SK-N-SH (cell line): ENCODE results near the gene CTLA4. TPM values are rescaled to one million over a fixed set of nuclear protein-coding genes. Genes with fewer than 3 reads are reported as not detected.

Experiments
- CTCF ChIA-PET: fragments of 300-600, 350-600 bp; formaldehyde crosslinking; extraction: SDS; loops from one replicate; lab custom pipeline; 2021; lab: Yijun Ruan, JAX
- POLR2A ChIA-PET: fragments of 350-600 bp; sonication (Branson Sonifier 250); formaldehyde crosslinking; extraction: SDS; loops from one replicate; lab custom pipeline; 2020; ENCODE audit warnings: antibody characterized with exemption, inconsistent platforms; lab: Yijun Ruan, JAX
- DNase-seq: peaks from one replicate; pipeline ENCODE4 v3.0.0; 2012
- H2AFZ ChIP-seq: fragments of 200-600 bp; sonication (generic); 2 replicates; pipeline ENCODE4 v1.8.1; 2016; ENCODE audit warnings: antibody characterized with exemption, mild to moderate bottlenecking, low read depth
- H3F3A ChIP-seq: fragments of 200-600 bp; sonication (generic); replicated peaks from 2 replicates; pipeline ENCODE3; 2016; ENCODE audit warnings: antibody characterized with exemption, mild to moderate bottlenecking; ENCODE audit not compliant: insufficient read depth
- H3K27ac ChIP-seq, 2 experiments: fragments of 200-500 bp in 1 of 2; fragments of 200-600 bp in 1 of 2; sonication (Bioruptor generic) in 1 of 2; sonication (generic), shearing (Covaris generic) in 1 of 2; 2 replicates each; pipeline versions ENCODE4 v1.5.1 to v1.6.1; 2014 to 2016; ENCODE audit warnings: low read depth in 2 of 2, inconsistent platforms in 1 of 2, low read length in 1 of 2, mild to moderate bottlenecking in 1 of 2, mixed read lengths in 1 of 2
- H3K27me3 ChIP-seq: fragments of 200-600 bp; sonication (generic), shearing (Covaris generic); 2 replicates; pipeline ENCODE4 v1.6.1; 2016; ENCODE audit warnings: mixed run types; ENCODE audit not compliant: insufficient read depth
- H3K36me3 ChIP-seq, 2 experiments: fragments of 200-500 bp in 1 of 2; fragments of 200-600 bp in 1 of 2; sonication (Bioruptor generic) in 1 of 2; sonication (generic) in 1 of 2; replicated peaks in 1 of 2; 2 replicates each; pipeline versions ENCODE3 to v1.5.1; 2014 to 2016; ENCODE audit warnings: low read length in 1 of 2, mild to moderate bottlenecking in 1 of 2; ENCODE audit not compliant: insufficient read depth in 2 of 2, control insufficient read depth in 1 of 2
- H3K4me1 ChIP-seq, 2 experiments: fragments of 200-500 bp in 1 of 2; fragments of 200-600 bp in 1 of 2; sonication (Bioruptor generic) in 1 of 2; sonication (generic), shearing (Covaris generic) in 1 of 2; 2 replicates each; pipeline versions ENCODE4 v1.5.1 to v1.6.1; 2014 to 2016; ENCODE audit warnings: low read depth in 1 of 2, low read length in 1 of 2, mixed run types in 1 of 2; ENCODE audit not compliant: insufficient read depth in 2 of 2, control insufficient read depth in 1 of 2
- H3K4me2 ChIP-seq: fragments of 200-600 bp; sonication (generic), shearing (Covaris generic); 2 replicates; pipeline ENCODE4 v1.6.1; 2017; ENCODE audit warnings: mixed run types
- H3K4me3 ChIP-seq, 2 experiments: fragments of 200-500 bp in 1 of 2; fragments of 200-600 bp in 1 of 2; sonication (Bioruptor generic) in 1 of 2; sonication (generic), shearing (Covaris generic) in 1 of 2; 2 replicates each; pipeline versions ENCODE4 v1.5.1 to v1.8.1; 2014 to 2016; ENCODE audit warnings: low read depth in 2 of 2, inconsistent platforms in 1 of 2, low read length in 1 of 2, mild to moderate bottlenecking in 1 of 2, mixed read lengths in 1 of 2, moderate library complexity in 1 of 2
- H3K79me2 ChIP-seq: fragments of 200-600 bp; sonication (generic); 2 replicates; pipeline ENCODE4 v1.8.1; 2017; ENCODE audit warnings: mild to moderate bottlenecking; ENCODE audit not compliant: insufficient read depth
- H3K9ac ChIP-seq: fragments of 200-600 bp; sonication (generic); 2 replicates; pipeline ENCODE4 v1.6.1; 2017; ENCODE audit warnings: mixed run types
- H3K9me2 ChIP-seq: fragments of 200-600 bp; sonication (generic); 2 replicates; pipeline ENCODE4 v1.6.1; 2017; ENCODE audit warnings: mixed run types
- H3K9me3 ChIP-seq: fragments of 200-600 bp; sonication (generic); 2 replicates; pipeline ENCODE4 v1.6.1; 2017; ENCODE audit warnings: mixed run types, mild to moderate bottlenecking, moderate library complexity
- H4K20me1 ChIP-seq: fragments of 200-600 bp; sonication (generic); 2 replicates; pipeline ENCODE4 v1.6.1; 2017; ENCODE audit warnings: mild to moderate bottlenecking, mixed run types; ENCODE audit not compliant: insufficient read depth
- CHD2 ChIP-seq: fragments of 150-350 bp; IDR thresholded peaks from 2 replicates; pipeline ENCODE4 v1.6.1; 2018; ENCODE audit warnings: low read length; ENCODE audit not compliant: partially characterized antibody
- CTCF ChIP-seq: fragments of 200-600 bp; sonication (generic); IDR thresholded peaks from 2 replicates; pipeline ENCODE4 v1.6.1; 2017; ENCODE audit warnings: antibody characterized with exemption, mild to moderate bottlenecking, moderate library complexity
- ELF1 ChIP-seq: IDR thresholded peaks from 2 replicates; pipeline ENCODE4 v1.4.0; 2012
- FOSL2 ChIP-seq: IDR thresholded peaks from 2 replicates; pipeline ENCODE4 v1.4.0; 2012; ENCODE audit warnings: low read depth, mild to moderate bottlenecking, moderate library complexity, borderline replicate concordance
- FOXM1 ChIP-seq: IDR thresholded peaks from 2 replicates; pipeline ENCODE4 v1.4.0; 2012; ENCODE audit warnings: low read depth, mild to moderate bottlenecking
- GABPA ChIP-seq: IDR thresholded peaks from 2 replicates; pipeline ENCODE4 v1.4.0; 2012; ENCODE audit warnings: low read depth, mild to moderate bottlenecking
- IRF3 ChIP-seq: fragments of 150-350 bp; IDR thresholded peaks from 2 replicates; pipeline ENCODE4 v1.6.1; 2016; ENCODE audit warnings: mild to moderate bottlenecking, low read depth, low read length
- JUND ChIP-seq: IDR thresholded peaks from 2 replicates; pipeline ENCODE4 v1.4.0; 2012
- MAX ChIP-seq: IDR thresholded peaks from 2 replicates; pipeline ENCODE4 v1.4.0; 2012; ENCODE audit warnings: low read depth
- MEF2A ChIP-seq: IDR thresholded peaks from 2 replicates; pipeline ENCODE4 v1.4.0; 2012; ENCODE audit warnings: low read depth, borderline replicate concordance
- NFIC ChIP-seq: IDR thresholded peaks from 2 replicates; pipeline ENCODE4 v1.4.0; 2012; ENCODE audit warnings: borderline replicate concordance
- PBX3 ChIP-seq: IDR thresholded peaks from 2 replicates; pipeline ENCODE4; 2012
- POLR2AphosphoS5 ChIP-seq: IDR thresholded peaks from 2 replicates; pipeline ENCODE4 v1.6.1; 2012; ENCODE audit warnings: low read depth, low read length
- RAD21 ChIP-seq: IDR thresholded peaks from 2 replicates; pipeline ENCODE4 v1.6.1; 2012; ENCODE audit warnings: mild to moderate bottlenecking, low read length
- RFX5 ChIP-seq: IDR thresholded peaks from 2 replicates; pipeline ENCODE4 v1.6.1; 2012; ENCODE audit warnings: mild to moderate bottlenecking, improper control_type of control experiment, low read length
- RXRA ChIP-seq: IDR thresholded peaks from 2 replicates; pipeline ENCODE4 v1.4.0; 2012; ENCODE audit warnings: low read depth, mild to moderate bottlenecking, borderline replicate concordance
- SMC3 ChIP-seq: IDR thresholded peaks from 2 replicates; pipeline ENCODE4 v1.6.1; 2012; ENCODE audit warnings: low read depth, low read length, improper control_type of control experiment
- TEAD4 ChIP-seq: IDR thresholded peaks from 2 replicates; pipeline ENCODE4 v1.4.0; 2012; ENCODE audit warnings: mild to moderate bottlenecking, borderline replicate concordance; ENCODE audit not compliant: insufficient read depth
- USF2 ChIP-seq: fragments of 150-350 bp; IDR thresholded peaks from 2 replicates; pipeline ENCODE4 v1.6.1; 2017; ENCODE audit warnings: antibody characterized with exemption, low read length, low read depth, borderline replicate concordance
- YY1 ChIP-seq: IDR thresholded peaks from 2 replicates; pipeline ENCODE4 v1.4.0; 2012; ENCODE audit warnings: low read depth, mild to moderate bottlenecking
- ZBTB33 ChIP-seq: IDR thresholded peaks from 2 replicates; pipeline ENCODE4 v1.4.0; 2012; ENCODE audit warnings: low read depth, borderline replicate concordance
- WGBS: methylation state at CpG from one replicate; pipeline ENCODE4 v1.1.6; 2017; ENCODE audit warnings: low lambda C conversion rate; 5-methylcytosine and 5-hydroxymethylcytosine counted together
- polyA plus RNA-seq, 3 experiments: library from polyadenylated mRNA; depleted of rRNA; stranded (reverse); fragments of >200 nt; gene quantifications; 2 replicates each; pipeline ENCODE4 v1.2.3, GENCODE V29; 2012

The CTLA4 gene
- polyA plus RNA-seq, 1 of the 3 experiments (the other 2 are of a cell fraction): not detected

GRCh38 chr2:203893840-203894239, 26.3 kb downstream of the CTLA4 start:
- Histone ChIP-seq H3F3A (no peaks in the 10 kb centered on the region), H3K36me3 (no peaks in the 10 kb centered on the region), H3K79me2 (no peaks in the 10 kb centered on the region), H4K20me1 (no peaks in the 10 kb centered on the region), H2AFZ (no peak overlapping the region), H3K4me3 (no peak overlapping the region), H3K9me3 (no peaks in the 10 kb centered on the region), H3K27me3 (no peaks in the 10 kb centered on the region), H3K27ac (no peak overlapping the region), H3K4me2 (no peak overlapping the region), H3K4me1 (no peaks in the 10 kb centered on the region), H3K9me2 (no peaks in the 10 kb centered on the region), H3K9ac (no peak overlapping the region)
- POLR2A ChIA-PET: no interaction called here
- 64% methylated on average over 7 of the region's 7 CpGs for WGBS
- DNase-seq: no peak
- CTCF ChIA-PET: no interaction called here
- no peak for TF ChIP-seq ZBTB33
- TF ChIP-seq ELF1: no peak
- no peak for TF ChIP-seq YY1
- TF ChIP-seq MEF2A: no peak
- no peak for TF ChIP-seq SMC3
- TF ChIP-seq RXRA: no peak
- TF ChIP-seq GABPA: no peak

- POLR2A ChIA-PET: no interaction called here
- CTCF ChIA-PET: no interaction called here
- Histone ChIP-seq H3K4me1 (no peaks in the 10 kb centered on the region), H3F3A (no peaks in the 10 kb centered on the region), H3K36me3 (no peaks in the 10 kb centered on the region), H3K27me3 (no peaks in the 10 kb centered on the region), H3K9me3 (no peaks in the 10 kb centered on the region), H3K4me2 (no peak overlapping the region), H3K9me2 (no peaks in the 10 kb centered on the region), H3K27ac (no peak overlapping the region), H4K20me1 (no peaks in the 10 kb centered on the region), H3K79me2 (no peaks in the 10 kb centered on the region), H3K9ac (no peak overlapping the region), H2AFZ (no peak overlapping the region), H3K4me3 (no peak overlapping the region)
- TF ChIP-seq FOXM1: no peak
- TF ChIP-seq TEAD4: no peak
- TF ChIP-seq ELF1: no peak
- no peak for TF ChIP-seq CTCF
- TF ChIP-seq YY1: no peak
- TF ChIP-seq JUND: no peak
- TF ChIP-seq IRF3: no peak
- no peak for TF ChIP-seq RFX5
- no peak for TF ChIP-seq NFIC
- no peak for TF ChIP-seq POLR2AphosphoS5
- no peak for TF ChIP-seq USF2
- no peak for TF ChIP-seq PBX3
- no peak for TF ChIP-seq CHD2
- no peak for TF ChIP-seq RAD21
- no peak for TF ChIP-seq MAX
- TF ChIP-seq FOSL2: no peak
- WGBS: 47% methylated on average over 1 of the region's 1 CpG
- no peak for DNase-seq
These were observed 26.7 kb downstream of the CTLA4 start for GRCh38 chr2:203894262-203894661.
